Transverse colon (tissue), 3 donors: ENCODE measurements around the gene TNRC6B.

ENCODE experiments used
- EP300 ChIP-seq: sonication (generic); formaldehyde crosslinking; IDR thresholded peaks from one replicate; pipeline ENCODE4 v1.6.1; 2017; ENCODE audit warnings: antibody characterized with exemption, low read depth
- TF ChIP-seq, protein P1 (sequence below), 5 experiments: fragments of 200-600 bp in 3 of 5; fragments of 450-650 bp in 2 of 5; sonication (generic) in 3 of 5; IDR thresholded peaks; 1 replicate in 2 of 5; 2 replicates in 3 of 5; pipeline ENCODE4 v1.5.1; 2016 to 2017; ENCODE audit warnings: antibody characterized with exemption in 5 of 5, inconsistent platforms in 3 of 5, mild to moderate bottlenecking in 2 of 5, moderate library complexity in 1 of 5

DNA sequence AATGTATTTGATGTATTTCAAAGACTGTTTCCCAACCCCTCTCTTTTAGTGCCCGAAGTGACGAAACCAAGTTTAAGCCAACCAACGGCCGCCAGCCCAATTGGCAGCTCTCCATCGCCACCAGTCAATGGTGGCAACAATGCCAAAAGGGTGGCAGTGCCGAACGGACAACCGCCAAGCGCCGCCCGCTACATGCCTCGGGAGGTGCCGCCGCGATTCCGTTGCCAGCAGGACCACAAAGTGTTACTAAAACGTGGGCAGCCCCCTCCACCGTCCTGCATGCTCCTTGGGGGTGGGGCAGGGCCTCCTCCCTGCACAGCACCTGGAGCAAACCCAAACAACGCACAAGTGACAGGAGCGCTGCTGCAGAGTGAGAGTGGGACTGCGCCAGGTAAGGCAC, 84.1 kb downstream of the TNRC6B start:
- TF ChIP-seq, protein P1, sequence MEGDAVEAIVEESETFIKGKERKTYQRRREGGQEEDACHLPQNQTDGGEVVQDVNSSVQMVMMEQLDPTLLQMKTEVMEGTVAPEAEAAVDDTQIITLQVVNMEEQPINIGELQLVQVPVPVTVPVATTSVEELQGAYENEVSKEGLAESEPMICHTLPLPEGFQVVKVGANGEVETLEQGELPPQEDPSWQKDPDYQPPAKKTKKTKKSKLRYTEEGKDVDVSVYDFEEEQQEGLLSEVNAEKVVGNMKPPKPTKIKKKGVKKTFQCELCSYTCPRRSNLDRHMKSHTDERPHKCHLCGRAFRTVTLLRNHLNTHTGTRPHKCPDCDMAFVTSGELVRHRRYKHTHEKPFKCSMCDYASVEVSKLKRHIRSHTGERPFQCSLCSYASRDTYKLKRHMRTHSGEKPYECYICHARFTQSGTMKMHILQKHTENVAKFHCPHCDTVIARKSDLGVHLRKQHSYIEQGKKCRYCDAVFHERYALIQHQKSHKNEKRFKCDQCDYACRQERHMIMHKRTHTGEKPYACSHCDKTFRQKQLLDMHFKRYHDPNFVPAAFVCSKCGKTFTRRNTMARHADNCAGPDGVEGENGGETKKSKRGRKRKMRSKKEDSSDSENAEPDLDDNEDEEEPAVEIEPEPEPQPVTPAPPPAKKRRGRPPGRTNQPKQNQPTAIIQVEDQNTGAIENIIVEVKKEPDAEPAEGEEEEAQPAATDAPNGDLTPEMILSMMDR (IDR thresholded peaks at IDR 0.05): no peak
- no peak for TF ChIP-seq EP300
